Osteoblast (primary cell): ENCODE measurements around the gene PDE6C. TPM values are rescaled to one million over a fixed set of nuclear protein-coding genes. Genes with fewer than 3 reads are reported as not detected.

Experiments
- DNase-seq: peaks from one replicate; pipeline ENCODE4 v3.0.0; 2011; ENCODE audit warnings: low spot score, mixed read lengths; ENCODE audit not compliant: insufficient read length; ENCODE audit errors: missing footprints
- H2AFZ ChIP-seq: 2 replicates; pipeline ENCODE4 v1.6.0; 2011; ENCODE audit warnings: mild to moderate bottlenecking, low read length
- H3K27ac ChIP-seq: 2 replicates; pipeline ENCODE4 v1.5.1; 2011; ENCODE audit warnings: mild to moderate bottlenecking, low read depth, low read length, moderate library complexity
- H3K27me3 ChIP-seq: 2 replicates; pipeline ENCODE4 v1.6.0; 2012; ENCODE audit warnings: mild to moderate bottlenecking, control low read depth, inconsistent platforms, low read length, moderate library complexity; ENCODE audit not compliant: insufficient read depth
- H3K36me3 ChIP-seq: 2 replicates; pipeline ENCODE4 v1.5.1; 2011; ENCODE audit warnings: mild to moderate bottlenecking, low read length, control low read depth, moderate library complexity; ENCODE audit not compliant: insufficient read depth
- H3K4me1 ChIP-seq: 2 replicates; pipeline ENCODE4 v1.5.1; 2011; ENCODE audit warnings: mild to moderate bottlenecking, low read length, control low read depth, moderate library complexity; ENCODE audit not compliant: insufficient read depth
- H3K4me2 ChIP-seq: 2 replicates; pipeline ENCODE4 v1.6.0; 2011; ENCODE audit warnings: mild to moderate bottlenecking, low read length; ENCODE audit not compliant: insufficient read depth
- H3K4me3 ChIP-seq: fragments of 200-600 bp; sonication (generic); 3 replicates; pipeline ENCODE4 v1.5.1; 2012; ENCODE audit warnings: mild to moderate bottlenecking, low read length, inconsistent platforms; ENCODE audit not compliant: insufficient read depth
- H3K79me2 ChIP-seq: 2 replicates; pipeline ENCODE4 v1.6.0; 2012; ENCODE audit warnings: mild to moderate bottlenecking, low read length, control low read depth, inconsistent platforms; ENCODE audit not compliant: insufficient read depth
- H3K9me3 ChIP-seq: 2 replicates; pipeline ENCODE4 v1.5.1; 2011; ENCODE audit warnings: low read depth, low read length, control low read depth
- H4K20me1 ChIP-seq: 2 replicates; pipeline ENCODE4 v1.6.0; 2012; ENCODE audit warnings: mild to moderate bottlenecking, low read length, control low read depth; ENCODE audit not compliant: insufficient read depth
- total RNA-seq: library from RNA; depleted of rRNA; stranded (reverse); fragments of >200 nt; gene quantifications from 2 replicates; pipeline ENCODE4 v1.2.3, GENCODE V29; 2012
- TF ChIP-seq, protein P1 (sequence below): IDR thresholded peaks from 2 replicates; pipeline ENCODE4 v1.5.1; 2011; ENCODE audit warnings: mild to moderate bottlenecking, low read depth, low read length, moderate library complexity; ENCODE audit errors: extremely low read depth

PDE6C gene
- total RNA-seq, 1 donor: not detected

DNA sequence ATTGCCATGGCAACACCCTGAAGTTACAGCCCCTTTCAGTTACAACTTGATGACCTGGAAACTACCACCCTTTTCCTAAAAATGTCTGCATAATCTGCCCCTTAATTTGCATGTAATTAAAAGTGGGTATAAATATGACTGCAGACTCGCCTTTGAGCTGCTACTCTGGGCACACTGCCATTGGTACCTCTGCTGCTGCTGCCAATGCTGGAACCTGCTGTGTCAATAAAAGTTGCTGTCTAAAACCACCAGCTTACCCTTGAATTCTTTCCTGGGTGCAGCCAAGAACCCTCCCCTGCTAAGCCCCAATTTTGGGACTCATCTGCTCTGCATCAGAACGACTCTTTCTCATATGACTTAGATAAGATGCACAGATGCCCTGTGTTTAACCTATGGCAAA, 100.3 kb downstream of the PDE6C start:
- Histone ChIP-seq H3K27me3 (no peaks in the 10 kb centered on the region), H3K36me3 (no peaks in the 10 kb centered on the region), H4K20me1 (no peaks in the 10 kb centered on the region), H3K4me1 (peaks cover 5% of the 10 kb centered on the region), H3K79me2 (no peaks in the 10 kb centered on the region), H3K4me2 (no peak overlapping the region), H3K27ac (no peak overlapping the region), H3K4me3 (no peak overlapping the region), H2AFZ (no peak overlapping the region), H3K9me3 (no peaks in the 10 kb centered on the region)
- DNase-seq: no peak
- TF ChIP-seq, protein P1, sequence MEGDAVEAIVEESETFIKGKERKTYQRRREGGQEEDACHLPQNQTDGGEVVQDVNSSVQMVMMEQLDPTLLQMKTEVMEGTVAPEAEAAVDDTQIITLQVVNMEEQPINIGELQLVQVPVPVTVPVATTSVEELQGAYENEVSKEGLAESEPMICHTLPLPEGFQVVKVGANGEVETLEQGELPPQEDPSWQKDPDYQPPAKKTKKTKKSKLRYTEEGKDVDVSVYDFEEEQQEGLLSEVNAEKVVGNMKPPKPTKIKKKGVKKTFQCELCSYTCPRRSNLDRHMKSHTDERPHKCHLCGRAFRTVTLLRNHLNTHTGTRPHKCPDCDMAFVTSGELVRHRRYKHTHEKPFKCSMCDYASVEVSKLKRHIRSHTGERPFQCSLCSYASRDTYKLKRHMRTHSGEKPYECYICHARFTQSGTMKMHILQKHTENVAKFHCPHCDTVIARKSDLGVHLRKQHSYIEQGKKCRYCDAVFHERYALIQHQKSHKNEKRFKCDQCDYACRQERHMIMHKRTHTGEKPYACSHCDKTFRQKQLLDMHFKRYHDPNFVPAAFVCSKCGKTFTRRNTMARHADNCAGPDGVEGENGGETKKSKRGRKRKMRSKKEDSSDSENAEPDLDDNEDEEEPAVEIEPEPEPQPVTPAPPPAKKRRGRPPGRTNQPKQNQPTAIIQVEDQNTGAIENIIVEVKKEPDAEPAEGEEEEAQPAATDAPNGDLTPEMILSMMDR: no peak

DNA sequence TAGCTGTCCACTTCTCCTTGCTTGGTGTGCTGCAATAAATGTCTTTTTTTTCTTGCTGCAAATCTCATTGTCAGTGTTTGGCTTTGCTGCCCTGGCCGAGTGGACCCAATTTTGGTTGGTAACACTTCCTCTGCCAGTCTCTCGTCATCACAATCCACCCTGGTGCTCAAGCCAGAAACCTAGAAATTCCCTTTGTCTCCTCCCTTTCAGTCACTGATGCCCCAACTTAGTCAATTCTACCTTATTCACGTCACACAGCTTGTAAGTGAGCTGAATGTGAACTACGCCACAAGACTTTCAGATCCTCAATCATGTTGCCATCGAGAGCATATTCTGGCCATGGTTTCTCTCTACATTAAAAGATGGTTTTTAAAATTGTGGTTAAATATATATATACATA, 103.0 kb downstream of the PDE6C start:
- Histone ChIP-seq H3K27ac (no peak overlapping the region), H4K20me1 (no peaks in the 10 kb centered on the region), H2AFZ (no peak overlapping the region), H3K9me3 (no peaks in the 10 kb centered on the region), H3K27me3 (no peaks in the 10 kb centered on the region), H3K79me2 (no peaks in the 10 kb centered on the region), H3K4me1 (peaks cover 5% of the 10 kb centered on the region), H3K4me2 (no peak overlapping the region), H3K36me3 (no peaks in the 10 kb centered on the region), H3K4me3 (no peak overlapping the region)
- DNase-seq: no peak
- TF ChIP-seq, protein P1: no peak

Other genes with a start within 250 kb of the PDE6C start
- gene MYOF, start 130.2 kb upstream of the PDE6C start, total RNA-seq: 352 and 379 TPM in 2 replicates
- 4.7 TPM in 2 replicates for gene CEP55, start 115.9 kb upstream of the PDE6C start, total RNA-seq
- not detected in 2 replicates for gene FFAR4, start 45.9 kb upstream of the PDE6C start, total RNA-seq
- gene RBP4, start 11.3 kb upstream of the PDE6C start, total RNA-seq: 2.1 and 3.3 TPM in 2 replicates
- 8.7 and 28.3 TPM in 2 replicates for gene FRA10AC1, start 90.1 kb downstream of the PDE6C start, total RNA-seq
- gene LGI1, start 145.4 kb downstream of the PDE6C start, total RNA-seq: 0.29 TPM in 1 of 2 replicates, not detected in the other